Bone marrow (tissue), 2 donors: Measurements from ENCODE around the gene MLC1.
A peak's percentile ranks its signal among the peaks of the same experiment; 100 is the strongest.

Experiments
- DNase-seq, 2 donors: peaks; one replicate each; lab custom pipeline; 2025; lab: John Stamatoyannopoulos, UW

MLC1 gene

DNA sequence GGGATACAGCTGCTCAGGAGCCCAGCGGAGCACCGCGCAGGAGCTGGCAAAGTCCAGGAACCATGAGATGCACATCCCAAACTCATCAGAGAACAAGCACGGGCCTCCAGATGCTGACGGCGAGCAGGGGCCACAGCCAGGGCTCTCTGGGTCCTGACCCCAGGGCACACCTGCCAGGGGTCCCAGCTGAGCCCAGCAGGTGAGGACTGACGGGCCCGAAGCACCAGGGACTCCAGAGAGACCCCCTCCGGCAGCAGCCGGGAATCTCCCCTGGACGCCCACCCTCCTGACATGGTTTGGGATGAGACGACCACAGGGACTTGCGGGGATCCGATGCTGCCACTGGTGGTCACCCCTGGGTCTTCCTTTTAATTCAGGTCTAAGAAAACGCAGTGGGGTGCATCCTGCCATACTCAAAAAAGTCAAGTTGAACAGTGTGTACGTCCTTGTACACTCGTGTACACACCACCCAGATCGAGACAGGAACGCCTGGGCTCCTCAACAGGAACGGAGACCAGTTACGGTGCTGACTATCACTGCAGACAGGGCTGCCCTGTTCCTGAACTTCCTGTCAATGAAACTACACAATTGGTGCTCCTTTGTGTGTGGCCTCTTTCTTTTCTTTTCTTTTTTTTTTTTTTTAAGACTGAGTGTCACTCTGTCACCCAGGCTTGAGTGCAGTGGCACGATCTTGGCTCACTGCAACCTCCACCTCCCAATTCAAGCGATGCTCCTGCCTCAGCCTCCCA lies 49.1 kb downstream of the MLC1 start:
- DNase-seq, result peak in 1 of 2 donors; percentile 66

DNA sequence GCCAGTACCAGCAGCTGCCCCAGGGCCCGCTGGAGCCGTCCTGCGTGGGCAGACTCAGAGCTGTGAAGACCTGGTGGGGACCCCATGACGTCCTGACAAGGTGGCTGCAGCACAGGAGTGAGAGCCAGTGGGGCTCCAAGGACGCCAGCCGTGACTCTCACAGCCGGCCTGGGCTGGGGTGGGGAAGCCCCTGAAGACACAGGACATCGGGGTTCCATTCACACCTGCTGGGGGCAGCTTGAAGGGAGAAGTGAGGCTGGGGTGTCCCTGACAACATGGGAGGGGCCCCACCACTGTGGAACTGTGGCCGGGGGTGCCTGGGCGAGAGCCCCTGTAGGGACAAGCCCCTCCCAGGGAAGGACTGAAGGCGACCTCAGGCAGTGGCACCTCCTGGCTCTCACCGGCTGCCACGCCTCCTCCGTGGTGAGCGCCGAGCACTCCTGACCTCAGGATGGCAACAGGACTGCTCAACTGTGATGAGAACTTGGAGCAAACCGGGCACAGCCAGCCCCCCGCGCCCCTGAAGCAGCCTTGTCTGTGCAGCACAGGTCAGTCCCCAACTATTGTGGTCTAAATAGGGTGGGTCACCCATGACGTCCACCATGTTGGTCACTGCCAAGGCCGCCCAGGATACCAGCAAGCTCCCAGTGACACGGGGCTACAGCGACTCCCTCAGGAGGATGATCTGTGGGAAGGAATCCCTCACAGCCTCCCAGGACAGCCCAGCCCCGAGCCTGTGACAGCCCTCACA lies 49.9 kb downstream of the MLC1 start:
- DNase-seq, result no peak

DNA sequence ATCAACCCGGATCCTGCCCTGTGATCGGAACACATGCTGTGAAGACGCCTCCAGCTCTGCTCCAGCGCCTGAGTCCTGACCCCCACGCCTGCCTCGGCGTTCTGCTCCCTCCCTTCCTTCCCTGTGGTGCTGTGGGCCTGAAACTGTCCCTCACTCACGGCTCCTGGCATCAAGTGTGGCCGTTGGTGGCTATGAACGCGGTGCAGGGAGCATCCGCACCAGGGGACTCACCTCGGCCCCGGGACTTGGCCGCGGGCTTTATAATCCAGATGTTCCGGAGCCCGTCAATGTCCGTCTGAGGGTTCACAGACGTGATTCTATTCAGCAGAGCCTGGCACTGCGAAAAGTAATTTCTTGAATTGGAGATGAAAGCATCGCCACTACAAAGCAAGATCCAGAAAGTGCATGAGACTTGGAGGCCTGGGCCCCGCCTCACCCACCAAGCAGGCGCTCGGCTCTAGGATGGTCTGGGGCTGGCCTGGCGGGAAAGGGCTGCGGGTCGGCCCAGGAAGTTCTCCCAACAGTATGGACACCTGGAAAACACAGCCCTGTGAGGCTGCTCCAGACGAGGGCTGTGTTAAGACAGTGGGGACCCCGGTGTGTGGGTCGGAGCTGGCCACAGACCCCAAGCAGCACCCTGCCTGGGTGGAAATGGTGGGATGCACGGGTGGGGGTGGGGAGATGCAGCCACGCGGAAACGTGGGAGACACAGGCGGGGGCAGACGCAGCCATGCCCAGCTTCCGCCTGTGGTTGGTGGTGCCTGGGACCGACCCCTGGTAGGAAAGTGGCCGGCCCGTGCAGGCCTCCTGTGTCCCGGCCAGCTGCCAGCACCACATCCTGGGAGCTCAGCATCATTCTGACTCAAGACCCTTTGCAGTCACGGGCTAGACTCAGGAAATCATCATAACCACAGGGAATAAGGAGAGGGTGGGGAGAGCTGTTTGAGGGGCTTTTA lies 50.8 kb downstream of the MLC1 start:
- peak in 1 of 2 donors; percentile 93 for DNase-seq

DNA sequence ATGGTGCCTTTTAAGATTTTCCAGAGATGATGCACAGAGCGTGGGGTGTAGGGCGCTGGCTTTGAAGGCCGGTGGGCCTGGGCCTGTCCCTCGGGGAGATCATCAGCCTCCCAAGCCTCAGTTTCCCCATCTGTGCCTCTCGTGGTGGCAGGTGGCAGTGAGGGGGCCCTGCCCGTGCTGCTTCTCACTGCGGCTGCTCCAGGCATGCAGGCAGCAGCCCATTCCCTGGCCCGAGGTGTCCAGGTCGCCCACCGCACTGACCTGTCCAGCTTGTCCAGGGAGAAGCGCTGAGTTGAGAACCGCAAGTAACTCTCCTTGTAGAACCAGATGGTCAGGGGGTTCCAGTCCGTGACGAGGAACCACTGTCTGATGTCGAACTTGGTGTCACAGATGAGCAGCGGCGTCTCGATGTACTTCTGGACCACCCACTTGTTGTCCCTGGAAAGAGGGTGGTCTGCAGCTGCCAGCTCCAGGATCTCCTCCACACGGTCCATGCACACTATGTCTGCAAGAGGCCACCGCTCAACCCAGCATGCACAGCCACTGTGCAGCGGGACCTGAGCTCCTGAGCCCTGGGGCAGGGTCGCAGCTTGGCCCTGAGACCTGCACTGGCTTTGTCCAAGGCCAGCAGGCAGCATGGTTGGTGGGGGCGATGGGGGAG lies 52.2 kb downstream of the MLC1 start:
- DNase-seq, result no peak

DNA sequence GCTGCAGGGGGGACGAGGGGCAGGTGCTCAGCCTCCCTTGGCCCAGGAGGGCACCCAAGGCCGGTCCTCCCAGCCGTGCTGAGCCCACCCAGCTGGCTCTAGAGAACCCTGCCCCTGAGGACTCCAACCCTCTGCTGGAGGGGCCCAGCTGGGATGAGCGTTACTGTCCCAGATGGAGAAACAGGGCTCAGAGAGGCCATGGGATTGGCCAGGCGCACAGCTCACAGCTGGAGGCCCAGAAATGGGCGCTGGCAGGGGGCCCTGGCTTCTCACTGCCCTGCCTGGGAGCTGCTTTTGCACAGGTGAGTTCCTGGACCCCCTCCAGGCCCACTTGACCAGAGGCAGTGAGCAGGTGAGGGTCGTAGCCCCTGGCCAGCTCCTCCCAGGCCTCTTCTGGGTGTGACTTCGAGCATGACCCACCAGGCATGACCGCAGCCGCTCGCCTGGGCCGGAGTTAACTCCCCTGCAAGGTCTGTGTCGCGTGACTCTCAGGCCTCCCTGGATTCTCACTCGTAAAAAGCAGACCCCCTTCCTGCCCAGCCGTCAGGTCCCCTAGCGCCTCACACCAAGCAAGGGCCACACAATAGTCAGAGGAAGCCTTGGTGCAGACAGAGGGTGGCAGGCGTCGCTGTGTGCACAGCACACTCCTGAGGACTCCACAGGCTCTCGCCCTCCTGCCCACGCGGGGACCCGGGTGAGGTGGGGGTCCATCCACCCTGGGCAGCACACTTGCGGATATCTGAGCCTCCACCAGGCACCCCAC lies 52.9 kb downstream of the MLC1 start:
- DNase-seq, result no peak

DNA sequence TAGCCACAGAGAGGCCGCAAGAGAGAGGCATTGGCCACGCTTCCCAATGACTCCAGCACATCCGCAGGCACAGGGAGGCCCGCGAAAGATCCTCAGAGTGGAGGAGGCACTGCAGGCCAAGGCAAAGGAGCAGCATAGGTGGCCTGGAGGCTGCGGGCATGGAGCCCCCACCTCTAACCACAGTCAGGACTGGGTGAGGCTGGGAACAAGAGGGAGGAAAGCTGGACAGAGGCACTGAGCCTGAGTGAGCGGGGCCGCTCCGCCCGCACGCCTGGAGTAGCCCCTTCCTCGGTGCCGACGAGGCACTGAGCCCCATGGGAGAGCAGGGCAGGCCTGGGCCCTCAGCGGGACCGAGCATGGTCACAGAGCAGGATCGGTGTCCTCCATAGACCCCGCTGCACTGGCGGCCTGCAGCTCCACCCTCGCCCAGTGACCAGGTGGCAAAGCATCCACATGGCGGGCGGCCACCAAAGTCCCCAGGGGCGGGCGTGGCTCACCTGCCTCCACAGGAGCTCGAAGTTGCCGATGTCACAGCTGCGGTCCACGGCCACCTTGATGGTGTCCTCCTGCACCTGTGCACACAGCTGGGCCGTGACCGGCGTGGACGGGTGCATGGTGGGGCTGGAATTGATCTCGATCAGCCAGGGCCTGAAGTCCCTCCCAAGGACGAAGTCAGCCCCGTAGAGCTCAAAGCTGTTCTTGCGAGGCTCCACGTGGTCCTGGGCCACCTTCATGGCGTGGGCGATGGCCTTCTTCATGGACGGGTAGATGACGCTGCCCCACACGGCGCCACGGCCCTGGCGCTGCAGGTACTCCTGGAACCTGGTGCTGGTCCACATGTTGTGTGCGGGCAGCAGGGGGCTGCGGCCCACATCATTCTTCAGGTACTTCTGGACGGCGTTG lies 53.8 kb downstream of the MLC1 start:
- DNase-seq, result no peak

DNA sequence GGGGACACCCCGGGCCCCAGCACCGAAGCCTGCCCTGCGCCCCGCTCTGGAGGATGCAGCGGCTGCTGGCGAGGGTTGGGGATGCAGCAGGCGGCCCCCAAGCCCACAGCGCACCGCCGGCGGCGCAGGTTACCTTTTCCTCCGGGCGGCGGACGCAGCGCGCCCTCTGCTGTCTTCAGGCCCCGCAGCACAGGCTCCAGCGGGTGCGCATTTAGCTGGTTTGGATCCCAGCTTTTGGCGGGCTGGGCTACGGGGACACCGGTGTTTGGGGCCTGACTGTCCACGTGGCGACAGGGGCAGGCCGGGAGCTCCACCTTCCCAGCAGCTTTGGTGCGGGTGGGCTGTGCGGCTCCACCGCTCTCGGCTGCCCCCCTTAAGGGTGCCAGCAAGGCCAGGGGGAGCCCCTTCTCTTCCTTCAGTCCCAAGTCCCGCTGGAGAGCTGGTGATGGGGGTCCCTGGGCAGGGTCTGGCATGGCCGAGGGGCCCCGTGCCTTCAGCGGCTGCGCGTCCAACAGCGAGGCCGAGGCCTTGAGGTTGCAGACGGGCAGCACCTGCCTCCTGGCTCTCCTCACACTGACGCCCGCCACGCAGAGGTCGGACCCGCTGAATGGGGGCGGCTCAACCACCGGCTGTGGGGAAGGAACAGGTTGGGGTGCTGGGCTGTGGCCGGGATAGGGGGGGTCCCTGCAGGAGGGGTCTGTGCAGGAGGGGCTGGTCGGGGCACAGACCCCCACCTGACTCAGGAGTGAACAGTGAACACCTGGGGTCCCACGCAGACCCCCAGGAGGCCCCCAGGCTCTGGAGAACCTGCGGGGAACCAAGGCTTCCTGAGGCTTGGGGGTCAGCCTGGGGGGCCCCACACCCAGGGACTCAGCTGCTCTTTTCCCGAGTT lies 54.7 kb downstream of the MLC1 start:
- peak; percentile 27 to 46 for DNase-seq

DNA sequence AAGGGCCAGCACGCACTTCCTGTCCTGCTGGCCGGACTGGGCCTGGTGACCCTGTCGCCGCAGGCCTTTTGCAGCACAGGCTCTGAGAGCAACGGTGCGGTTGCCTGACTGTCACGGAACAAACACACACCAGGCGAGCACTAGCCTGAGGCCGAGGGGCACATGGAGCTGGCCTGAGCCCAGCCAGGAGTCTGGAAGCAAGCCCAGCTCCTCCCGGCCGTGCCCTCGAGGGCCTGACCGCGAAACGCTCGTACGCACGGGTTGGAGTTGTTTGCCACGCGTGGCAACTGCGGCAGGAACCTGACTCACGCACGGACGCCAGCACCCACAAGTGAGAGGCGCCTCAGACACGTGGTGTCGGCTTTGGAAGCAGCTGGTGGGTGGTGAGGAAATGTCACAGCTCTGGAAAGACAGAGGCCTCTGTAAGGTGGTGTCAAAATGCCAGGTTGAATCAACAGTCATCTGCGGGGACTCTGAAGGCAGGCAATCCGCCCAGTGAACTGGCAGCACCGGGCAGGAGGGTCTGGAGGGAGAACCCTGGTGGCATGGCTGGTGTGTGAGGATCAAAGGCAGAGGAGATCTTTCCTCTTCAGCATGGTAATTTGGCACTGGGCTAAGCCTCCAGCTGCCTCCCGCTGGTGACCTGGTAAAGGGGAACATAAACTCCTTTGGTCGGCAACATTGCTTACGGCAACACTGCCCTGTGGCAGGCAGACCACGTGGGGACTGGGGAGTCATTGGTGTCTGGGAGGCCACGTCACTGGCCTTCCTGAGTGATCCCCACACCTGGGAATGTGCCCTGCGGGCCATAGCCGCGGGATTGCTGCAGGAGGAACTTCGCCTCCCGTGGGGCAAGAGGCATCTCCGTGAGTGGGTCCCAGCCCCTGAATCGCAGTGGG lies 57.3 kb downstream of the MLC1 start:
- DNase-seq, result no peak

DNA sequence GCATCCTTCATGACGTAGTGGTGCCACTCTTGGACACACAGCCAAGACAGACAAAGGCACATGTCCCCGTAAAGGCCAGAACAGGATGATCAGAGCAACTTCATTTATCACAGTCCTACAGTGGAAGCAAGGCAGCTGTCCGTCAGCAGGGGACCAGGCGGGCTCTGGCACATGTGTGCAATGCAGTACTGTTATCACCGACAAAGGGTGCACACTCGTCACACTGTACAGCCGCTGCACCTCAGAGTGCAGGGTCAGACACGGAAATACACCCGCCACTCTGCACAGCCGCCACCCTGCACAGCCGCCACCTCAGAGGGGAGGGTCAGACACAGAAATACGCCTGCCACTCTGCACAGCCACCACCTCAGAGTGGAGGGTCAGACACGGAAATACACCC lies 59.2 kb downstream of the MLC1 start:
- no peak for DNase-seq

DNA sequence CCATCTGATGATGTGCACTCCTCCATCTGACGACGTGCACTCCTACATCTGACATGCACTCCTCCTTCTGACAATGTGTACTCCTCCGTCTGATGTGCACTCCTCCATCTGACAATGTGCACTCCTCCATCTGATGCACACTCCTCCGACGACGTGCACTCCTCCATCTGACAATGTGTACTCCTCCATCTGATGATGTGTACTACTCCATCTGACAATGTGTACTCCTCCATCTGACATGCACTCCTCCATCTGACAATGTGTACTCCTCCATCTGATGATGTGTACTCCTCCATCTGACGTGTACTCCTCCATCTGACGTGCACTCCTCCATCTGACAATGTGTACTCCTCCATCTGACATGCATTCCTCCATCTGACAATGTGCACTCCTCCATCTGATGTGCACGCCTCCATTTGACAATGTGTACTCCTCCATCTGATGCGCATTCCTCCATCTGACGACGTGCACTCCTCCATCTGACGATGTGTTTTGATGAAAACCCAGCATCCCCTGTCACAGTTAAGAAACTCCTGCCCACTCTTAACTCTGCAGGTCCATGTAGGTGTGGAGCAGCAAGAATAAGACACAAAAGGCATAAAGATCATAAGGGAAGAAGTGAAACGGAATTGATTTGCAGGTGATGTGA lies 62.9 kb downstream of the MLC1 start:
- no peak for DNase-seq

DNA sequence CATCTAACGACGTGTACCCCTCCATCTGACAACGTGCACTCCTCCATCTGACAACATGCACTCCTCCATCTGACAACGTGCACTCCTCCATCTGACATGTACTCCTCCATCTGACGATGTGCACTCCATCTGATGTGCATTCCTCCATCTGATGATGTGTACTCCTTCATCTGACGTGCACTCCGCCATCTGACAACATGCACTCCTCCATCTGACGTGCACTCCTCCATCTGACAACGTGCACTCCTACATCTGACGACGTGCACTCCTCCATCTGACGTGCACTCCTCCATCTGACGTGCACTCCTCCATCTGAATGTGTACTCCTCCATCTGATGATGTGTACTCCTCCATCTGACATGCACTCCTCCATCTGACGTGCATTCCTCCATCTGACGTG lies 64.6 kb downstream of the MLC1 start:
- DNase-seq, result no peak

DNA sequence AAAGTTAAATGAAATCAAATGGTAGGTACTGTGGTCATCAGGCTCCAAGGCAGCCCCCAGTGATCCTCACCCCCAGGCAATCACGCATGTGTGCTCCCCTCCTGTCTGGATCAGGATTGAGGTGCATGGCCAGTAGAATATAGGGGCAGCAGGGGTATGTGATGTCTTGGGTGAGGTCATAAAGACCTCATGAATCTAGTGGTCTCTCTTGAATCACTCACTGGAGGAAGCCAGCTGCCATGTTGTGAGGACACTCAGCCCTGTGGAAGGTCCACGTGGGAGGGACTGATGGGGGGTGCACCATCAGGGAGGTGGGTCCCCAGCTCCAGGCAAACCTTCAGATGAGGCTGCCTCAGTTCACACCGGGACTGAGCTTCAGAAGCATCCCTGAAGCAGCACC lies 65.9 kb downstream of the MLC1 start:
- no peak for DNase-seq

DNA sequence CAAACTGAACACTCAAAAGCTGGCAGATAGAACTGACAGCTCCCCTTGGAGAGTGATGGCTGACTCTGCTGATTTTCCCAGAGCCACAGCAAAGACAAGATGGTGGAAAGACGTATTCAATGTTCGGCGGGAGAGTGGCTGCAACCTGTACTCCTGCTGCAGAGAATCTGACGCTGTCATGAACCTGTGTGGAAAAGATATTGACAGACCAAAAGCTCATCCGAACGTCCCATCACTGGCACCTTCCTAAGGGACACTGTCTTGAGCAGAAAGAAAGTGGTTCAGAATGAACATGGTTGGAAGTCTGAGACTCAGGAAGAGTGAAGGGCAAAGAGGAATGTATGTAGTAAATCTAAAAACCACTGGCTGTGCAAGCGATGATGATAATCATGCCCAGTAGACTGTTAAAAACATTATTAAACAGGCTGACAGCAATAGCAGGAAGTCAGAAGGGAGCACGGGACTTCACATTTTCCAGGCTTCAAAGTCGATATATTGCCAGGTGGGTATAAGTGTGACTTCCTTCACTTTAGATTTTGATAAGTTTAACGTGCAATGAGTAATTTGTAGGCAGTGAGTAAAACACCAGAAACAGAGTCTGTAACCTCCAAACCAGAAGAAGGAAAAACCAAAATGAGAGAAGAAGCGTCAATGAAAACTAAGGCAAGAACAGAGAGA lies 66.5 kb downstream of the MLC1 start:
- DNase-seq, result no peak

DNA sequence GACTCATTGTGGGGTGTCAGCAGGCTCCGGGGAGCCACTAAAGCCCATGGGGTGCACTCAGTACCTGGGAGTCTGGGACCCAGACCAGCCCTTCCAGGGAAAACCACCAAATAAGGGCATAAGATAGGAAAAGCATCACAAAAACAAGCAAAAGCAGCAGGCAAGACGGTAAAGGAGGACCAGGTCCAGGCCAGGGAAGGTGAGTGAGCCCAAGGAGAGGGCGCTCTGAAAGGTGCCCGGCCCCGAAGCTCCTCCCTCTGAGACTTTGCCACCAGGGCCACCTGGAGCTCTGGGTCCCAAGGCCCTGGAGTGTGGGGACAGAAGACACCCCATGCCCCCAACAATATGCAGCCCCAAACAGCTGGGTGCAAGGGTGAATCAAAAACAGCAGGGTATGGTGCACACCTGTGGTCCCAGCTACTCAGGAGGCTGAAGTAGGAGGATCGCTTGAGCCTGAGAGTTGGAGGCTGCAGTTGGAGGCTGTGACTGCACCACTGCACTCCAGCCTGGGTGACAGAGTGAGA lies 67.5 kb downstream of the MLC1 start:
- DNase-seq, result no peak

DNA sequence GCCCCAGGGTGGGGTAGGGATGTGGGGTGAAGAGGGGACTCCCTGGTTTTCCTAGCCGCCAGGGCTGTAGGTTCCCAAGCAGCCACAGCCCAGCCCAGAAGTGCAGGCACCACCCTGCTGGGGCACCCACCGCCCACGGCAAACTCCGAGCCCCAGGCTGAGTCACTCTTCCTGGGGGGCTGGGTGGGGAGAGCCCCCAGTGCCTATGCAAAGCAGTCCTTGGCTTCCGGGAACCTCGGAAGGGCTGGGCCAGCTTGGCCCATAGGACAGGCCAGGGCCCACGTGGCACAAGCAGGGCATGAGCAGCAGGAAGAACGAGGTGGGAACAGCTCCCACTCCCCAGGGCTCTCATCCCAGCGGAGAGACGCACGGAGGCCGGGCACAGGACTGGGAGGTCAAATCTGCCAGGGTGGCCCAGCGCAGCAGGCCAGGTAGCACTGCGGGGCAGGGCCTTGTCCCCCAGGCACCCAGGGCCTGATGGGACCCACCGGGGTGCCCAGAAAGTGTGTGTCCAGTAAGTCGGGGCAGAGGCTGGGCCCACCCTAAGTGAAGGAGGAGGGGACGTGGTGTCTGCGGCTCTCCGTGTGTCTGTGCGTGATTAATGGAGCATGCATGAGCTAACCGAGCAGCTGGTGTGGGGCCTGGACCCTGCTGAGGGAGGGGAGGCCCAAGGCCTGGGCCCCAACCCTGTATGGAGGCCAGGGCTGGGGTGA lies 68.1 kb downstream of the MLC1 start:
- DNase-seq, result no peak
